ENCODE measurements around the gene ZBTB20.

Gene ZBTB20

DNA sequence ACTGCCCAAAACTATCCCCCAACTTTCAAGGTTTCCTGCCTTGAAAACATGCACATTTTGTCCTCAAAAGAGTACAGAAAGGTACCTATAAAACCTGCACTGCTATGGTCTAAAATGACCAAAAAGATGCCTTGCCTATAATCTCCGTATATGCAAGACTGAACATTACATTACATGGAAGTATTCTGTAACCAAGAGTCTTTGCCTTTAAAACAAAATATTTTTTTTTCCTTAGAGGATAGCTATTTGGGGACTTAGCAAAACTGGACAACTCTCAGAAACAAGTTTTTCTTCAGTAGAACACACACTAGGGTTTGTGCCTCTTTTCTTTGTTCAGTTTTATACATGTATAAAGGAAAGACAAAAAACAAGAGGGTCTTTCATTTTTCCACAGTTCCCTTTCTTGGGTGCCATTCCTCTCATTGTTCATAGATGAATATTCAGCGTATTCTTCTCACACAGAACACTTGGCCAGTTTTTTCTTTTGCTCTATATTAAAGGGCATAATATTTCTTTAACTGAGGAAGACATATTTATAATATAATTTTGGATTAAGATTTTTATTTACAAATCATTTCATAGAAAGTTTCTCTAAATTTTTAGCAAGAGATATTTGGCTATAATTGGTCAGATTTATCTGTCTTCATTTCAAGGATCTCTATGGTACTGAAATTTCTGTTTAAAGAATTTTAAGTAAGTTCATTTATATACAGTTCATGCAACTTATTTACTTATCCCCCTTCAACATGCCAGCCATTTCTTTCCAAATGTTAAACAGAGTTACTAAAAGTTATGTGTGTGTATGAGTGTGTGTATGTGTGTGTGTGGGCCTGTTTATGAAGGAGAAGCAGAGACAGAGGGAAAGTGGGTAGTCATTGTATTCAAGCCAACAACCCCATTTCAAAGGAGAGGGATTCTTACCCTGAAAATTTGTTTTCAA, 142.6 kb downstream of the ZBTB20 start:
- no peak for DNase-seq

DNA sequence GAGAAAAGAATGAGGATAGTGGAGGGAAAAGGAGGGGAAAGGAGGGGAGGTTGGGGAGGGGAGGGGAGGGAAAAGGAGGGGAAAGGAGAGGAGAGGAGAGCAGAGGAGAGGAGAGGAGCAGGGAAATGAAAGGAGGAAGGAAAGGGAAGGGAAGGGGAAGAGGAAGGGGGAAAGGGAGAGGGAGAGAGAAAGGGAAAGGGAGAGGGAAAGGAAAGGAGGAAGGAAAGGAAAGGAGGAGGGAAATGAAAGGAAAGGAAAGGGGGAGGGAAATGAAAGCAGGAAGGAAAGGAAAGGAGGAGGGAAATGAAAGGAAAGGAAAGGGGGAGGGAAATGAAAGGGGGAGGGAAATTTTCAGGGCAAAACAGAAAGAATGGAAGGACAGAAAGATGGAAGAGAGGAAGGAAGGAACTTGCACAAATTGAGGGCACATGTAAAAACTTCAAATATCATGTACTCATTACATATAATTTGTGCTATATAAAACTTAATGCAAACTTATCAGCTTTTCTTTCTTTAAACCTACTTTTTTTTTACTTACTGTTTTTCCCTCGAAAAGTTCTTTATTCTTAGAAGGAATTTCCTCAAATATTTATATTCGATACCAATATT, 148.0 kb downstream of the ZBTB20 start:
- no peak for DNase-seq

DNA sequence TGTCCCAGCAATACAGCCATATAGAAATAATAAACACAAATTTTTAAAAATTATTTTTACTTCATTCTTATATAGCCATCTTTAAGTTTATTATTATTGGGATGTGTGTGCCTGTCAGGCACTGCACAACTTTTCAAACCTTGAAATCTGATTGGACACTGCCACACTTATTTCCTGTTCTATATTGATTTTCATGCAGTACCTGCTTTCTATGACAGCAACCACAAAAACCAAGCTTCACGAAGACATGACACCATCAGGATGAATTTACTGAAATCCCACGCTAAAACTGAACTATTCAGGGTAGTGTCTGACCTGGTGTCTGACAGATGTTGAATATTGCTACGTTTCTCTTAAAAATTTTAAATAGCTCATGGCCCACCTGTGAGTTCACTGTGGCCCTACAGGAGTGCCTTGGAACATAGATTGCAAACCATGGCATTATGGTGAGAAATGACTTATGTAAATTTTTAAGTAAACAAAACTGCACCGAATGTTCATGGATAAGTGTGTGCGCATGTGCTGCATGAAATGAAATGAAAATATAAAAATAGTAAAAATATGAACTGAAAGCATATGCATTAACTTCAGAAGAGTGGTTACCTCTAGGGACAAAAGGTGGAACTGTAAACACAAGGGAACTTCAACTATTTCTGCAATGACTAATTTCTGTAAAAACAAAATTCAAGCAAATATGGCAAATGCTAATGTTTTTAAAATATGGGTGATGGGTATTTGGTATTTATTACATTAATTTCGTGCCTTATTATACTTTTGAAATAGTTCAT, 152.3 kb downstream of the ZBTB20 start:
- DNase-seq, result no peak

DNA sequence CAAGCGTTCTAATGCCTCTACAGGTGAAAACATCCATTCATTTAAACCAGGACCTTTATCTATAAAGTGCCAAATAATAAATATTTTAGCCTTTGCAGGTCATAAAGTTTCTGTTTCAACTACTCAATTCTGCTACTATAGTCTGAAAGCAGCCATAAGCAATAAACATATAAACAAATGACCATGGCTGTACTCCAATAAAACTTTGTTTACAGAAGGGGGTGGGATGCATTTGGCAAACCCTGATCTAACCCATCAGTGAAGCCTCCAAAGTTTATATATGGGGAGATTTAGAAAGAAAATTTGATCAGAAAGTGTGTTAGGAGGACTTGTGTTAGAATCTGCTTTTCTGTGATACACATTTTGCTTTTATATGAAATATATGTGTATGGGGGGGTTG, 161.3 kb downstream of the ZBTB20 start:
- no peak for DNase-seq

DNA sequence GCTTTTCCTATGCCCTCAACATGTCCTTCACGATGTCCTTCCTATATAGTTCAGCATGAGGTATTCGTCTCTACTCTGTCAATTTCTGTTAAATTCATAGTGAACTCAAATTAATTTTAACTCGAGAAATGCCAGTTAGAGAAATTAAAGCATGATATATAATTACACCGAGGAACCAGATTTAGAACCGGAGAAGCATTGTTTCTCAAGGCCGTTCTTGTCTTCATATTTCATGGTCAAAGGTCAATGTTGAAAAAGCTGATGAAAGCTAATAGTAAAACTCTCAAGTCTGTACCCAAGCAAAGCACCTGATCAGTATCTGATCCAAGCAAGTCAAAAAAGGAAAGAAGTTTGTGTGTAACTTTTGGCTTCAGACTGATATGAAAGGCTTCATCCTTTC, 163.8 kb downstream of the ZBTB20 start:
- no peak for DNase-seq

DNA sequence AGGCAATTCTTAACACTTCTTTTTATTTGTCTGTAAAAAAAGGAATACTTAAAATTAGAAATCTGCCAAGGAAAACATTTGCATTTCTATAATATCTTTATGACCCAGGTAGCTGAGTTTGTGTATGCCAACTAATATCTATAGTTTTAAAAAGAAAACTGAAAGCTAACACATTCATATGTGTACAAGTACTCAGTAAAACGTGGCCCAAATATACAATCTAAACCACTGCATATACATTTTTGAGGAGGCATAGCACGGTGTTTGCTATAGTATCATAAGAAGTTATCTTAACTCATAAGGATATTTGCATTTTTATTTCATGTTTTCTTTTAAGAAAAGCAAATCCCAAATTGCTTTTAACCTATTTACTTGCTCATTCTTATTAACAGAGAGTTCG, 172.7 kb downstream of the ZBTB20 start:
- DNase-seq, result no peak

DNA sequence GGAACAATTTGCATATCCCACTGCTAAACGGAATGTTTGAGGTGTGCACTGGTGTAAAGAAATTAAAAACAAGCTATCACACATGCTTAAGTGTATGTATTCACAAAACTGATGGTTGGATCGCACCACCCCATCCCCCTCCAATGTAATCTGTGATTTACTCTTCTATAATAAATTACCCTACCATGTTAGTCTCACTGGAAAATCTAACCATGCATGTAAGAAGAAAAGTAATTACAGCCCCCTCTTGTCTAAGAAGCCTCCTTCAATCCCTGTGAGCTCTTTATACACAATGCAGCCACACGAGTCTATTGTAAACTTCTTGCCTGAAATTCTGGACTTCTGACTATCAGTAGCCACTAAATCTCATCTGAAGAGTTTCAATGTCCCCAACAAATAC, 173.6 kb downstream of the ZBTB20 start:
- no peak for DNase-seq

DNA sequence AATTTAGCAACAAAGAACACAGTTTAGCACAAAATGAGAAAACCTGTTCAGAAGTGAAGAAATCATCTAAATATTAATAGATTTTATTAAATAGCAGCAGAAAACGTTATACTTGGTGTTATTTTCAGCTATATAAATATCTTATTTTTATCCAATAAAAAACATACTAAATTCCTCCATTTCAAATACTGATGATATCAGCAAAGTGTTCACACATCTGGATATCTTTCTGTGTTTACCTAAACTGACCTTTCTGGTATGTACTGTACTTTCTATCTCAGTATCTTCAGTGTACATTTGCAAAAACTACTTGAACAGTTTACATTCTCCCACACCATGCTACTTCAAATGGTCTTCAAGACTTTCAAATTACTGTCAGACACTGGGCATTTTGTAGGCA, 179.9 kb downstream of the ZBTB20 start:
- DNase-seq, result no peak

DNA sequence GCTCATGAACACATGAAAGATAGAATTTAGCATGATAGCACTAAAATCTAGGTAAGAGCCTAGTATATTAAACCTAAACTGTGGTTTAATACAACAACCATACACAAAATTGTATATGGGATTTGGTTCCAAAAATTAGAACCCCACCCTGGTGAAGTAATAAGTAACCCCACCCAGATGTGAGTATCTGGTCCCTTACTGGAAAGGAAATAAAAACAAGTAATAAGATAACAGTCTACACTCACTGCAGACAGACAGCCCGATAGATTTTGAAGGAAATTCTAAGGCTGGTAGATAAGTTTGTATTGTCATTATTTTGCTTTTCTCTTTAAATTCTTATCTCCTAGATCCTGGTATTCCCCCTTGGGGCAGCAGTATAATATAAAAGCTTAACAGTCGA, 184.9 kb downstream of the ZBTB20 start:
- DNase-seq, result no peak

DNA sequence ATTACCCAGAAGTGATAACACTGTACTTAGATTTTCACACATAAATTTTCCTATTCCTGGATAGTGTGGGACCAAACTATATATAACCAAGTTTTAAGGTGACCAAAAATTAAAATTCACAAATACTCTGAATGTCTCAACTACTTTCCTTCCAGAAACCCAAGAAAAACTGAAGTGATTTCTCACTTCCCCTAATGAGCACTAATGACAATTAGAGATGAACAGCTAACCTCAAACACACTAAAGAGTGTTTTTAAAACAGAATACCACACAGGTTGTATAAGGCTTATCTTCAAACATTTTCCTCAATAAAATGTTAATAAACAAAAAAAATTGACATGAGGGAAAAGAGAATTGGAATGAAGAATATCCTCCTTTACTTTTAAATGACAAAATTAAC, 188.2 kb downstream of the ZBTB20 start:
- DNase-seq, result no peak

DNA sequence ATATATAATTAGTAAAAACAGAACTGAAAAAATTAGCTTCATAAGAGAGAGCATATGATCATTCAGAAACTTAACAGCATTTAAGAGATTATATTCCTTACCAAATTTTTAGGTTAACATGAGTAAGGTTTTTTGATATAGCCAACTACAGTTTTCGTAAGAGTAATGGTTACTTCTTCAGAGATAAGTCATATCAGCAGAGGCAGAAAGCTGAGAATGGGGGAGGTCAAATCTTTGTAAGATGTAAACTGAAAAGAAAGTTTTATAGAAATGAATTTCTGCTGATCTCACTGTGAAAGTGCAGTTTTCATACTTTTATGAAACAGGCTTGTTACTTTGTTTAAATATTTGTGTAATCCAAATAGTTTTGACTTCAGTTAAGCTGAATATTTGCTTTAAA, 193.3 kb downstream of the ZBTB20 start:
- no peak for DNase-seq

DNA sequence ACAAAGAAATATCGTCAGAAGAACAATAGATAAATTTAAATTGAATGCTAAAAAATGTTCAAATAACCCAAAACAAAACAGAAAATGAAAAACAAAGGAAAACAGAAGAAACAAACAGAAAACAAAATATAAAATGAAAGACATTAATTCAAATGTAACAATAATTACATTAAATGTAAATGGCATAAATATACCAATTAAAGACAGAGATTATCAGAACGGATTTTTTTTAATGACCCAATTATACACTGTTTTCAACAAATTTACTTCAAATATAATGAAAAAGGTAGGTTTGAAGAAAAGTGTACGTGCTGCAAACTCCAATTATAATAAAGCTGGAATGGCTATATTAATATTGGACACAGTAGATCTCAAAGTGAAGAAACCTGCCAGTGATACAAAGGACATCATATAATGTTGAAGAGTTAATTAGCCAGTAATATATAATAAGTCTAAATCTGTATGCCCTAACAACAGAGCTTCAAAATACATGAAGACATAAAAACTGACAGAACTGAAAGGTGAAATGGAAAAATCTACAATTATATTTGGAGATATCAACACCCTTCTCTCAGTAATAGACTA, 193.8 kb downstream of the ZBTB20 start:
- no peak for DNase-seq

DNA sequence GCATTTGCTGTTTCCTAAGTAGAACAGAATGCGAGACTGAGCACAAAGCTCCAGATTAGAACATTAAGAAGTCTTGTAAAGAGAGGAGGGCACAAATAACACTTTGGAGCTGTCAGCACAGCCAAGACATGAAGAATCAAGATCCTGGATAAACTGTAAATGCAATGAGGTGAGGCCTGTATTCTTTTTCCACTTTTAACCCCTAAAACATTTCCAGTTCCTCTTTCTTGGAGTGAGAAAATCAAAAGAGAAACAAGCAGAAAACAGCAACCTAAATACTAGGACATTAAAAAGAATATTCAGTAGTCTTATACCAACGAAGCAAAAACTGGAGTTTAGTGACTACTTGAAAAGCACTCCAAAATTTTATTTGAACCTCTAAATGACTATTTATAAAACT, 204.3 kb downstream of the ZBTB20 start:
- DNase-seq, result no peak

DNA sequence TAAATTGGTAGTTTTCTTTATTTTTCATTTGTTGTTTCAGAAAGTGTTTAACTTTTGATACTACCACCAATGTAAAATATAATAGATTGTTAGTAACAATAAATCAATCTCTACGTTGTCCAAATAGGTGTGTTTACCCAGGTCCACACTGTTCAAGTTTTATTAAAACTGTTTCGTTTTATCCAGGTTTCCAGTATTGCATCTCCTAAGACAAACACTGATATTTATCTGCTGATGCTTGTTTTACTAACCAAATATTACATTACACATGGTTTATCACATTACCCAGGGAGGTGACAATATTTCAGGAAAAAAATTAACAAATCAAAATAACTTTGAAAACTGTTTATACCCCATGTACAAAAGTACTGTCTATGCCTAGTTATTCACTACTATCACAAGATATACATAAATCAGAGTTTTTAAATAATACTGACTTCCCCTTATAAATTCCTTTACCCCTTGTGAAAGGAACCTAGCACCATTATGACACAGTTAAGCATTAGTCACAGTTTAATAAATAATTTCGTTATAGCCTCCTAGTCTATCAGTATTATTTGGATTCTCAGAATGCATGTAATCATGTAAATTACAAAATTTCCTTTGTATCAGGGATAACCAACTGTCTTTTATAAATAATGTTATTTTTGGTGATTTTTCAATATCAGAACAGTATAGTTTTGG, 205.3 kb downstream of the ZBTB20 start:
- no peak for DNase-seq

DNA sequence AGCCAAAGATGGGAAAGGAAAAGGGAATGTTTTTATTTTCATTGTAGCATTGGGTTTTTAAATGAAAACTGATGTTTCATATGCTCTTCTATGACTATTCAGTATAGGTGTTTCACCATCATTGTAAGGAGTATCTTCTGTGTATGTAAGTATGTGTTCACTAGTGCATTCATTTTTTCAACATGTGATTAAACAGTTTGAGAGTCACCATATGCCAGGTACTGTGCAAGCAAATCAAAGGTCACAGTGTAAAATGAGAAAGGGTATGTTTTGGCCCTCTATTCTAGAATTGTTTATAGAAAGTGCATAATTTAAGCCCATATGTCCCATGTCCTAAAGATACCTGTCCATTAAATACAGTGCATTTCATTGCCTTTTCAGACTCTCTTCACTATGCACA, 207.2 kb downstream of the ZBTB20 start:
- DNase-seq, result no peak

DNA sequence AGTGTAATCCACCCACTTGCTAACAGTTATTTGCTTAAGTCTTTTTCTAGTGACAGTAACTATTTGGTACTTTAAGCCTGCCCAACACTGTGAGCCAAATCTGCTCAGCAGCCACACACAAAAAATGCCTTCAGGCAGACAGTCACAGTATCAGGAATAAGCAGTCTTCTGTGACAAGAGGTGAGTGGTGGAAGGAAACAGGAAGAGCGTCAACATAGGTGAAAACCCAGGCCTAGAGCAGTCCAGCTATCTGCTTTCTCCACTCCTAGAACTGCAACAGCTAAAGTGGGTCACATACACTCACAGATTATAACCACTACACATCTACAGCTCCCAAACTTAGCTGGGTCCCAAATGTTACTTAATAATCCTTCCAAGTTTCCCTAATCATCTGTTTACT, 213.7 kb downstream of the ZBTB20 start:
- no peak for DNase-seq

DNA sequence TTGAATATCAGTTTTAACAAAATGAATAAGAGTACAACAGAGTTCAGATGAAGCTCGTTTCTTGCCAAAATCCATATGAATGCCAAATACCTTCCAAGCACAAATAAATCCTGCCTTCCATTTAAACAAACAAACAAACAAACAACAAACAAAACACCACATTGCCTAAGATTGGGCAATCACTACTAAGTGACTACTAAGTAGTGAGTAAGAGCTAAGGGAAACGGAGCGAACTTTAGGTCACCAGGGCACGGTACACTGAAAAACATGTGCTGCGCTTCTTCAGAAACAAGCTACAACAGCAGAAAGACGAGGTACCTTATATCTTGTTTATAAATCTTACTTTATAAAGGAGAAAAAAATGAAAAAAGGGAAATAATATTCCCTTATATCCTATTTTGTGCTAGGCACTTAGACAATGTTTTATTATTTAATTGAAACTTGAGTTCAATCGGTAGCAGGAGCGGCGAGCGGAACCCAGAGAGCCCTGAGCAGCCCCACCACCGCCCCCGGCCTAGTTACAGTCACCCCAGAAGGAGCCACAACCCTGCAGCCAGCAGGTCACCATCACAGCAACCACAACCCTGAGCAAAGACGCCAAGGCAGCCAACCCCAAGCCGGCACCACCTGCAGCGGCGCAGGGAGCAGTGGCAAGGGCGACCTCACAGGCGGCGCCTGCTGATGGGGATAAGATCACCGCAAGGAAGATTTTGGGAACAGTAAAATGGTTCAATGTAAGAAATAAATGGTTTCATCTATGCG, 216.9 kb downstream of the ZBTB20 start:
- no peak for DNase-seq

DNA sequence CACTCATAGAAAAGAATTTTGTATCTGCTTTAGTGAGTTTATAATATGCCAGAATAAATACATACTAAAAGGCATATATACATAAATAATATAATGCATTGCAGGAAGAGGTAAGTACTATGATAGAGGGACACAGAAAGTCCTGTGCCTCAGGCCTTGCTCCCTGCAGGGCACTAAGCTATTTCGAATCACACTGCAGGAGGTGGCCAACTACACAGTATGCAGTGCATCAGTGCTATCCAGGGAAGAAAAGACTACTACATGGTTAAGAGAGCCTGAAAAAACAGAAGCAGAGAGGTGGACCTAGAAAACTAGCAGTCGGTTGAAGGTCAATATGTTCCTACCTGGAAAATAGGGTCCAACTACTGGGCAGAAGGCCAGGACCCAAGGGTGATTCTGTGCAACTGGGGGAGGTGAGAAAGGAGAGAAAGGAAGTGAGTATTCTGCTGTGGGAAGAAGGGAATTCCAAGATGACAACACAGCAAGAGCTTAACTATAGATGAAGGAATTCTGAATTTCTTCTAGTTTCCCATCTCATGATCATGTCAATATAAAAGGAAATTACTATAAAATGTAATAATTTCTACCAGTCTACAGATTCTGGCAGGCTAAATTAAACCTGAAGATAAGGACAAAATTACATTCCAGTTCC, 218.0 kb downstream of the ZBTB20 start:
- no peak for DNase-seq

DNA sequence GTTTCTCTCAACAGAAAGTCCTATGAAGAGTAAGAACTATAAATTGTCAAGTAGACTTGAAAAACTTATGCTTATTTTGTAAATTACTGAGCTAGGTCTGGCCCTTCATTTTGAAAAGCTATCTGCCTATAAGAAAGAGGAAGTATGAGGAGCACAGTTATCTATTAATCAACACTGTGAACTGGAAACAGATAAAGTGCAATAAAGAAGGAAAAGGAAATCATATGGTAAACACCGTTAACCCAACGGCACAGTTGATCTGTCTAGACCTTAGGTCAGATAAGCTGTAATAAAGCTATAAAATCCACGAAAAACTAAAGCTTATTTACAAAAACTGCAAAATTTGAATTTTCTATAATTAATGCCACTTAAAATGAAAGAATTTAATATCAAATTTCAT, 242.5 kb downstream of the ZBTB20 start:
- no peak for DNase-seq

DNA sequence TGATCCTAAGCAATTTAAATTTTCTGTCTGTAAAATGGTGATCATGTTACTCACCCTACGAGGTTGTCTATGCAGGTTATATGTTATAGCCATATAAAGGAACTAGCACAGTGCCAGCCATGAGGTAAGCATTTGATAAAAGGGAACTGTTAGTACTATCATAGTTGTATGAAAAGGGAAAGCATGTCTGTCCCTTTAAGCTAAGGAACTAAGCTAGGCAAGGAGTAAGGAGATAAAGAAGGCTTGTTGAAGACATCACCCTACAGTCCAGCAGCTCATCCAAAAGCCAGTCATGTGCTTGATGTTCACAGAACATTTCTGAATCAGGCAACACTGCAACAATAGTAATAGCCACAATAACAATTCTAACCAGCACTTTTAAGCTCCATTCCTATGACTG, 243.9 kb downstream of the ZBTB20 start:
- DNase-seq, result no peak

DNA sequence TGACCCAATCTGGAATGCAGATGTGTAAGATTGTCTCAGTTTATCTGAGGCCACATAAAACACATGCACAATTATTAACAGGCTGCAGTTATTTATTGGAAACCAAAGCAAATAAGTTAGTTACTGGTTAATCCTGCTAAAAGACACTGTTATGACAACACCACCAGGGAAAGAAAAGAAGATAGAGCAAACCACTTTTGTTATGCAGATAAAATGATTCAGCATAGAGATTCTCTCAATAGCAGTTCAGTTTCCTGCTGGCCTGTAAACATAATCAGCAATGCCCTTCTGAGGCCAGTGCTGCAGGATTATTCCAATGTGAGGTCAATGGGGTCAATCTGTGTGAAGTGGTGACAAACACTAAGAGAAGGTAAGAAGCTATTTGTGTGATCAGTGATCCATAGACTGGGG, 244.4 kb downstream of the ZBTB20 start:
- DNase-seq, result no peak
